HCT116 (cell line): Measurements from ENCODE around the gene LMNTD2. TPM values are rescaled to one million over a fixed set of nuclear protein-coding genes. Genes with fewer than 3 reads are reported as not detected.
A peak's percentile ranks its signal among the peaks of the same experiment; 100 is the strongest.

Experiments used
- ATAC-seq: fragments of 200-7000 bp; cut with Tn5 transposase; 2 replicates; pipeline ENCODE4 v1.9.1; 2020; ENCODE audit warnings: mild to moderate bottlenecking, moderate library complexity
- BruUV-seq: library from RNA; stranded (reverse); fragments of 400-500 nt; replicated peaks from 2 replicates; lab custom pipeline; 2021; lab: Mats Ljungman, UMichigan
- CTCF ChIA-PET: fragments of 300-600 bp; sonication (Branson Sonifier 250); formaldehyde crosslinking; loops from one replicate; lab custom pipeline; 2021; ENCODE audit warnings: antibody characterized with exemption; lab: Charles Lee
- POLR2A ChIA-PET: fragments of 300-600, 350-600 bp; sonication (Branson Sonifier 250); formaldehyde crosslinking; loops from one replicate; lab custom pipeline; 2021; ENCODE audit warnings: antibody characterized with exemption; lab: Charles Lee
- RAD21 ChIA-PET, 2 experiments: fragments of 300-600 bp; sonication (Branson Sonifier 250); formaldehyde crosslinking; loops; one replicate each; lab custom pipeline; 2023; ENCODE audit warnings: low total read pairs in 2 of 2; ENCODE audit not compliant: uncharacterized antibody in 2 of 2, unreplicated experiment in 2 of 2, low non-redundant PET in 1 of 2; lab: Charles Lee
- DNase-seq: peaks from one replicate; pipeline ENCODE4 v3.0.0-alpha.2; 2010; ENCODE audit warnings: low read depth, low spot score
- H2AFZ ChIP-seq: fragments of 200-600 bp; shearing (Covaris generic), sonication (generic); 2 replicates; pipeline ENCODE4 v1.6.1; 2017; ENCODE audit warnings: low read depth, mixed run types, mixed read lengths, antibody characterized with exemption, low read length; ENCODE audit not compliant: poor library complexity, severe bottlenecking
- H3K27ac ChIP-seq: 2 replicates; pipeline ENCODE4 v1.5.1; 2012; ENCODE audit warnings: low read depth, low read length
- H3K27me3 ChIP-seq: fragments of 200-600 bp; sonication (generic); 2 replicates; pipeline ENCODE4 v1.6.1; 2016; ENCODE audit warnings: mixed run types, low read length, mixed read lengths; ENCODE audit not compliant: insufficient read depth
- H3K36me3 ChIP-seq, 2 experiments: fragments of 200-500 bp in 1 of 2; fragments of 200-600 bp in 1 of 2; sonication (Bioruptor generic) in 1 of 2; sonication (generic) in 1 of 2; 2 replicates each; pipeline versions ENCODE4 v1.5.1 to v1.6.1; 2014 to 2016; ENCODE audit warnings: low read length in 2 of 2, inconsistent platforms in 1 of 2, mixed read lengths in 1 of 2, mixed run types in 1 of 2; ENCODE audit not compliant: insufficient read depth in 2 of 2, control insufficient read depth in 1 of 2
- H3K4me1 ChIP-seq, 2 experiments: fragments of 200-600 bp in 1 of 2; sonication (generic) in 1 of 2; 2 replicates each; pipeline versions ENCODE4 v1.5.1 to v1.6.1; 2012 to 2017; ENCODE audit warnings: low read length in 2 of 2, inconsistent platforms in 1 of 2, mild to moderate bottlenecking in 1 of 2, mixed read lengths in 1 of 2, mixed run types in 1 of 2, moderate library complexity in 1 of 2; ENCODE audit not compliant: insufficient read depth in 2 of 2, control insufficient read depth in 1 of 2
- H3K4me2 ChIP-seq: fragments of 200-600 bp; sonication (generic); 2 replicates; pipeline ENCODE4 v1.6.1; 2017; ENCODE audit warnings: mixed run types, low read length, mixed read lengths
- H3K4me3 ChIP-seq, 2 experiments: fragments of 200-600 bp in 1 of 2; sonication (generic) in 1 of 2; replicated peaks in 1 of 2; 2 replicates each; pipeline ENCODE4 v1.5.1; 2011 to 2016; ENCODE audit warnings: low read length in 2 of 2, control low read depth in 1 of 2, low read depth in 1 of 2, mild to moderate bottlenecking in 1 of 2, mixed read lengths in 1 of 2, mixed run types in 1 of 2
- H3K79me2 ChIP-seq: fragments of 200-600 bp; sonication (generic); 2 replicates; pipeline ENCODE4 v1.6.1; 2017; ENCODE audit warnings: mild to moderate bottlenecking, mixed run types, low read length, moderate library complexity, mixed read lengths; ENCODE audit not compliant: insufficient read depth
- H3K9ac ChIP-seq: fragments of 200-600 bp; sonication (generic); 2 replicates; pipeline ENCODE4 v1.6.1; 2016; ENCODE audit warnings: low read length, mixed read lengths
- H3K9me2 ChIP-seq: fragments of 200-600 bp; sonication (generic), shearing (Covaris generic); 2 replicates; pipeline ENCODE4 v1.6.1; 2017; ENCODE audit warnings: mixed run types, mild to moderate bottlenecking, moderate library complexity; ENCODE audit not compliant: insufficient read depth
- H3K9me3 ChIP-seq, 2 experiments: fragments of 200-500 bp in 1 of 2; fragments of 200-600 bp in 1 of 2; sonication (Bioruptor generic) in 1 of 2; sonication (generic) in 1 of 2; 2 replicates each; pipeline ENCODE4 v1.6.1; 2014 to 2017; ENCODE audit warnings: low read length in 2 of 2, mixed read lengths in 2 of 2, inconsistent platforms in 1 of 2, low read depth in 1 of 2, mild to moderate bottlenecking in 1 of 2, mixed run types in 1 of 2, moderate library complexity in 1 of 2; ENCODE audit not compliant: control insufficient read depth in 1 of 2, insufficient read depth in 1 of 2
- H4K20me1 ChIP-seq: fragments of 200-600 bp; sonication (generic), shearing (Covaris generic); 2 replicates; pipeline ENCODE4 v1.6.1; 2017; ENCODE audit warnings: mixed run types, mild to moderate bottlenecking, moderate library complexity; ENCODE audit not compliant: insufficient read depth
- ATF3 ChIP-seq: IDR thresholded peaks from 2 replicates; pipeline ENCODE4 v1.6.1; 2012
- EGR1 ChIP-seq: IDR thresholded peaks from 2 replicates; pipeline ENCODE4 v1.6.1; 2012; ENCODE audit warnings: low read depth
- ELF1 ChIP-seq: IDR thresholded peaks from 2 replicates; pipeline ENCODE4 v1.6.1; 2012; ENCODE audit warnings: low read depth, borderline replicate concordance
- EZH2 ChIP-seq: fragments of 200-600 bp; sonication (generic); IDR thresholded peaks from 2 replicates; pipeline ENCODE4 v1.6.1; 2017; ENCODE audit warnings: antibody characterized with exemption, mixed run types
- EZH2phosphoT487 ChIP-seq: fragments of 200-600 bp; IDR thresholded peaks from 2 replicates; pipeline ENCODE4 v1.6.1; 2018; ENCODE audit warnings: antibody characterized with exemption, borderline replicate concordance
- FOSL1 ChIP-seq: IDR thresholded peaks from 2 replicates; pipeline ENCODE4 v1.6.1; 2012; ENCODE audit warnings: low read depth
- JUND ChIP-seq: IDR thresholded peaks from 2 replicates; pipeline ENCODE4 v1.6.1; 2012
- MAX ChIP-seq: IDR thresholded peaks from 2 replicates; pipeline ENCODE4 v1.6.1; 2012
- POLR2A ChIP-seq: IDR thresholded peaks from 2 replicates; pipeline ENCODE4 v1.7.0; 2011; ENCODE audit warnings: borderline replicate concordance; ENCODE audit not compliant: insufficient read depth, insufficient read length; ENCODE audit errors: extremely low read depth
- POLR2AphosphoS5 ChIP-seq: IDR thresholded peaks from 2 replicates; pipeline ENCODE4 v1.6.1; 2011; ENCODE audit warnings: mild to moderate bottlenecking, low read depth, low read length, moderate library complexity
- RAD21 ChIP-seq: IDR thresholded peaks from 2 replicates; pipeline ENCODE4 v1.6.1; 2012; ENCODE audit warnings: low read depth, mild to moderate bottlenecking
- SP1 ChIP-seq: IDR thresholded peaks from 2 replicates; pipeline ENCODE4 v1.6.1; 2012; ENCODE audit warnings: low read depth
- TCF7L2 ChIP-seq: IDR thresholded peaks from 2 replicates; pipeline ENCODE4 v1.7.0; 2011; ENCODE audit warnings: borderline replicate concordance, inconsistent platforms; ENCODE audit not compliant: insufficient read depth, insufficient read length; ENCODE audit errors: extremely low read depth
- ZFX ChIP-seq: fragments of 450-650 bp; IDR thresholded peaks from 2 replicates; pipeline ENCODE4 v1.6.1; 2017
- ZNF274 ChIP-seq: fragments of 200-500 bp; sonication (Bioruptor generic); IDR thresholded peaks from 2 replicates; pipeline ENCODE4 v1.6.1; 2014; ENCODE audit warnings: mild to moderate bottlenecking, low read depth, low read length, inconsistent platforms
- intact Hi-C: fragments of 100-400 bp; cut with micrococcal nuclease; formaldehyde crosslinking; loops from 2 replicates; pipeline ENCODE4 v1.10.0; 2022
- total RNA-seq: library from RNA; stranded (reverse); gene quantifications from one replicate; pipeline ENCODE4 v1.2.1, GENCODE V29; 2021; ENCODE audit not compliant: unreplicated experiment
- TF ChIP-seq, protein P1 (sequence below), 3 experiments: fragments of 200-600 bp in 1 of 3; sonication (generic) in 1 of 3; IDR thresholded peaks in 2 of 3; conservative IDR thresholded peaks in 1 of 3; 2 replicates each; pipeline ENCODE4 v1.5.1; 2012 to 2017; ENCODE audit warnings: low read depth in 2 of 3, low read length in 2 of 3, antibody characterized with exemption in 1 of 3, borderline replicate concordance in 1 of 3, control low read depth in 1 of 3, mild to moderate bottlenecking in 1 of 3, mixed read lengths in 1 of 3, mixed run types in 1 of 3, moderate library complexity in 1 of 3; ENCODE audit not compliant: insufficient read depth in 1 of 3
- TF ChIP-seq, protein P2 (sequence below): IDR thresholded peaks from 2 replicates; pipeline ENCODE4 v1.6.1; 2012; ENCODE audit warnings: low read depth

LMNTD2 gene
- total RNA-seq, 1 experiment from 2014 or later = 9.5 TPM

DNA sequence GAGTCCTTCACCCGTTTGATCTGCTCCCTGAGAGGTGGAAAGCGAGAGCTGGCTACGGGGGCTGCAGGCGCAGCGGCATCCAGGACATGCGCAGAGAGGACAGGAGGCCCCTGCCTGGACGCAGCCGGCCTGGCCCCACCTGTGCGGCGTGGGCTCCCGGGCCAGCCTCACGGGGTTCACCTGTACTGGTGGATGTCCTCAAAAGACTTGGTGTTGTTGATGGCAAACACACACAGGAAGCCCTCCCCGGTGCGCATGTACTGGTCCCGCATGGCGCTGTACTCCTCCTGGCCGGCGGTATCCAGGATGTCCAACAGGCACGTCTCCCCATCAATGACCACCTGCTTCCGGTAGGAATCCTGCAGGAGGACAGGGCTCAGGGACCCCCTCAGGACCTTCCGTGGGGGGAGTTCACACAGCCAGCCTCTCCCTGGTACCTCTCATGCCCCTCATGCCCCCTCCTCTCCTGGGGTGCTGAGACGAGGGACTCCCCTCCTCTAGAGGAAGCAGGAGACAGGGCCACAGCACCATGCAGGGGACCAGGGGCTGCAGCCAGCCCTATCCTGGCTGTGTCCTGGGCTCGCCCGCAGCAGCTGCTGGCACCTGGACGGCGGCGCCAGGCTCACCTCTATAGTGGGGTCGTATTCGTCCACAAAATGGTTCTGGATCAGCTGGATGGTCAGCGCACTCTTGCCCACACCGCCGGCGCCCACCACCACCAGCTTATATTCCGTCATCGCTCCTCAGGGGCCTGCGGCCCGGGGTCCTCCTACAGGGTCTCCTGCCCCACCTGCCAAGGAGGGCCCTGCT lies 26.7 kb downstream of the LMNTD2 start:
- no peak overlapping the region for H2AFZ ChIP-seq
- no peak for ATAC-seq
- H3K4me2 ChIP-seq = peak overlapping the region; percentile 92
- DNase-seq = no peak
- peaks cover 33% of the 10 kb centered on the region for H3K79me2 ChIP-seq
- ChIA-PET CTCF (no interaction called here), RAD21 (no interaction called here), POLR2A (no interaction called here)
- BruUV-seq = TSS peak; percentile 36
- H3K9me3 ChIP-seq = no peaks in the 10 kb centered on the region
- H3K36me3 ChIP-seq = peaks cover 0 to 26% of the 10 kb centered on the region in 2 experiments; a peak in 2 of 4 replicates
- H3K9me2 ChIP-seq = no peaks in the 10 kb centered on the region
- peaks cover 15 to 33% of the 10 kb centered on the region in 2 experiments; a peak in 3 of 4 replicates for H3K4me1 ChIP-seq
- peak overlapping the region; percentile 89 for H3K9ac ChIP-seq
- H3K27me3 ChIP-seq = no peaks in the 10 kb centered on the region
- peak overlapping the region; percentile 69 to 90 for H3K4me3 ChIP-seq
- peak overlapping the region; percentile 95; the same call in 1 of the 2 replicates for H3K27ac ChIP-seq
- intact Hi-C loops = no loop called here
- no peaks in the 10 kb centered on the region for H4K20me1 ChIP-seq
- TF ChIP-seq ZNF274 (no peak), FOSL1 (no peak), ZFX (no peak), TCF7L2 (no peak), EZH2phosphoT487 (no peak), JUND (no peak), SP1 (no peak), POLR2A (no peak), EGR1 (no peak), ELF1 (no peak), EZH2 (no peak), MAX (no peak), ATF3 (no peak), POLR2AphosphoS5 (no peak), RAD21 (no peak)
- TF ChIP-seq, protein P1, sequence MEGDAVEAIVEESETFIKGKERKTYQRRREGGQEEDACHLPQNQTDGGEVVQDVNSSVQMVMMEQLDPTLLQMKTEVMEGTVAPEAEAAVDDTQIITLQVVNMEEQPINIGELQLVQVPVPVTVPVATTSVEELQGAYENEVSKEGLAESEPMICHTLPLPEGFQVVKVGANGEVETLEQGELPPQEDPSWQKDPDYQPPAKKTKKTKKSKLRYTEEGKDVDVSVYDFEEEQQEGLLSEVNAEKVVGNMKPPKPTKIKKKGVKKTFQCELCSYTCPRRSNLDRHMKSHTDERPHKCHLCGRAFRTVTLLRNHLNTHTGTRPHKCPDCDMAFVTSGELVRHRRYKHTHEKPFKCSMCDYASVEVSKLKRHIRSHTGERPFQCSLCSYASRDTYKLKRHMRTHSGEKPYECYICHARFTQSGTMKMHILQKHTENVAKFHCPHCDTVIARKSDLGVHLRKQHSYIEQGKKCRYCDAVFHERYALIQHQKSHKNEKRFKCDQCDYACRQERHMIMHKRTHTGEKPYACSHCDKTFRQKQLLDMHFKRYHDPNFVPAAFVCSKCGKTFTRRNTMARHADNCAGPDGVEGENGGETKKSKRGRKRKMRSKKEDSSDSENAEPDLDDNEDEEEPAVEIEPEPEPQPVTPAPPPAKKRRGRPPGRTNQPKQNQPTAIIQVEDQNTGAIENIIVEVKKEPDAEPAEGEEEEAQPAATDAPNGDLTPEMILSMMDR (IDR thresholded peaks at IDR 0.05 in 2 of 3, conservative IDR thresholded peaks at IDR 0.05 in 1 of 3; ENCODE audit: borderline replicate concordance in 1 of 3, insufficient read depth in 1 of 3, low read depth in 2 of 3, low read length in 2 of 3) = no peak
- TF ChIP-seq, protein P2, sequence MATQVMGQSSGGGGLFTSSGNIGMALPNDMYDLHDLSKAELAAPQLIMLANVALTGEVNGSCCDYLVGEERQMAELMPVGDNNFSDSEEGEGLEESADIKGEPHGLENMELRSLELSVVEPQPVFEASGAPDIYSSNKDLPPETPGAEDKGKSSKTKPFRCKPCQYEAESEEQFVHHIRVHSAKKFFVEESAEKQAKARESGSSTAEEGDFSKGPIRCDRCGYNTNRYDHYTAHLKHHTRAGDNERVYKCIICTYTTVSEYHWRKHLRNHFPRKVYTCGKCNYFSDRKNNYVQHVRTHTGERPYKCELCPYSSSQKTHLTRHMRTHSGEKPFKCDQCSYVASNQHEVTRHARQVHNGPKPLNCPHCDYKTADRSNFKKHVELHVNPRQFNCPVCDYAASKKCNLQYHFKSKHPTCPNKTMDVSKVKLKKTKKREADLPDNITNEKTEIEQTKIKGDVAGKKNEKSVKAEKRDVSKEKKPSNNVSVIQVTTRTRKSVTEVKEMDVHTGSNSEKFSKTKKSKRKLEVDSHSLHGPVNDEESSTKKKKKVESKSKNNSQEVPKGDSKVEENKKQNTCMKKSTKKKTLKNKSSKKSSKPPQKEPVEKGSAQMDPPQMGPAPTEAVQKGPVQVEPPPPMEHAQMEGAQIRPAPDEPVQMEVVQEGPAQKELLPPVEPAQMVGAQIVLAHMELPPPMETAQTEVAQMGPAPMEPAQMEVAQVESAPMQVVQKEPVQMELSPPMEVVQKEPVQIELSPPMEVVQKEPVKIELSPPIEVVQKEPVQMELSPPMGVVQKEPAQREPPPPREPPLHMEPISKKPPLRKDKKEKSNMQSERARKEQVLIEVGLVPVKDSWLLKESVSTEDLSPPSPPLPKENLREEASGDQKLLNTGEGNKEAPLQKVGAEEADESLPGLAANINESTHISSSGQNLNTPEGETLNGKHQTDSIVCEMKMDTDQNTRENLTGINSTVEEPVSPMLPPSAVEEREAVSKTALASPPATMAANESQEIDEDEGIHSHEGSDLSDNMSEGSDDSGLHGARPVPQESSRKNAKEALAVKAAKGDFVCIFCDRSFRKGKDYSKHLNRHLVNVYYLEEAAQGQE = no peak
